ENCODE measurements around the gene NRG2.

DNA sequence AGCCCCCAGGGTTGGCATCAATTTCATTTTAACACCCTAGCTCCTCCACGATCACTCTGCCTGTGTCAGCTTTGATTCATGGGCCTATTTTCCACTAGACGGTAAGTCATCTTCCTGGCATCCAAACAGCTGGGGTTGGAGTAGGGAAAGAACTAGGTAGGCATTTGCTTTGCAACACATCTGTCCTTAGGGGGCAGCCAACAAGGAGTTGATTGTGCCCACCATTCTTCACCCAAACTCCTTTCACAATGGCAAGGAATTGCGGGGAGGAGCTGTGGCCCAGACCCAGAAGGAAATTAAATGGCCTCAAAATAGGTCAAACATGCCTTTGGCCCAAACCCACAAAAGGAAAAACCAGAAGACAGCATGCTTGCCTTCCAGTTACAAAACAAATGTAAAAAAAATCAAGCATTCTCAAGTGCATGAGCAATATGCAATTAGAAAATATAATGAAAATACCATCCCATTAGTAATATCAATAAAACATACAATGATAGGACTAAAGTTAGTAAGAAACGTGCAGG lies 71.8 kb downstream of the NRG2 start:
- TF ChIP-seq POLR2A (IDR thresholded peaks at IDR 0.05) (no peak), CTCF (IDR thresholded peaks at IDR 0.05) (no peak), POLR2AphosphoS5 (IDR thresholded peaks at IDR 0.05) (no peak)

All from prostate gland (tissue), 2 donors.